Measurements from ENCODE around the gene CCNY. TPM values are rescaled to one million over a fixed set of nuclear protein-coding genes. Genes with fewer than 3 reads are reported as not detected.

The CCNY gene
- total RNA-seq, 1 experiment from 2014 or later = 62.2 TPM

- no peak overlapping the region for H3K9ac ChIP-seq (ENCODE audit: low read length)
- ATAC-seq = no peak
- no peaks in the 10 kb centered on the region for H3K36me3 ChIP-seq (ENCODE audit: control insufficient read depth in 1 of 2, insufficient read depth in 2 of 2, low read length in 2 of 2)
- no peaks in the 10 kb centered on the region for H3K4me1 ChIP-seq (ENCODE audit: control insufficient read depth in 1 of 2, insufficient read depth in 2 of 2, low read length in 2 of 2)
- no peak overlapping the region for H3K4me2 ChIP-seq (ENCODE audit: low read length)
- H3K27me3 ChIP-seq (ENCODE audit: insufficient read depth, low read length) = no peaks in the 10 kb centered on the region
- intact Hi-C loops (cut with micrococcal nuclease) = no loop called here
- POLR2A ChIA-PET = no interaction called here
- no peak overlapping the region for H2AFZ ChIP-seq (ENCODE audit: low read depth, low read length, poor library complexity, severe bottlenecking)
- peaks cover 24% of the 10 kb centered on the region for H3K79me2 ChIP-seq (ENCODE audit: insufficient read depth, low read length)
- no peak overlapping the region for H3K27ac ChIP-seq (ENCODE audit: low read depth, low read length)
- no peaks in the 10 kb centered on the region for H4K20me1 ChIP-seq (ENCODE audit: insufficient read depth)
- no peak for DNase-seq (ENCODE audit: low read depth, low spot score)
- no peaks in the 10 kb centered on the region for H3K9me3 ChIP-seq (ENCODE audit: control insufficient read depth in 1 of 2, insufficient read depth in 1 of 2, low read depth in 1 of 2, low read length in 2 of 2)
- TF ChIP-seq CTCF (IDR thresholded peaks at IDR 0.05 in 2 of 3, conservative IDR thresholded peaks at IDR 0.05 in 1 of 3; ENCODE audit: borderline replicate concordance in 1 of 3, insufficient read depth in 1 of 3, low read depth in 2 of 3, low read length in 2 of 3) = no peak
- TF ChIP-seq FOSL1 (IDR thresholded peaks at IDR 0.05; ENCODE audit: low read depth) = no peak
- TF ChIP-seq TCF7L2 (IDR thresholded peaks at IDR 0.05; ENCODE audit: borderline replicate concordance, extremely low read depth, insufficient read depth, insufficient read length) = no peak
- no peak for TF ChIP-seq RAD21 (IDR thresholded peaks at IDR 0.05; ENCODE audit: low read depth)
- no peak for TF ChIP-seq POLR2AphosphoS5 (IDR thresholded peaks at IDR 0.05; ENCODE audit: low read depth, low read length)
- no peak for TF ChIP-seq ATF3 (IDR thresholded peaks at IDR 0.05)
- H3K4me3 ChIP-seq (replicated peaks in 1 of 2; ENCODE audit: low read depth in 1 of 2, low read length in 2 of 2) = no peak overlapping the region
- BruUV-seq (replicated peaks) = no TSS peak
- CTCF ChIA-PET = no interaction called here
- H3K9me2 ChIP-seq (ENCODE audit: insufficient read depth) = no peaks in the 10 kb centered on the region
- RAD21 ChIA-PET (ENCODE audit: low non-redundant PET in 1 of 2, low total read pairs in 2 of 2, uncharacterized antibody in 2 of 2, unreplicated experiment in 2 of 2) = no interaction called here
These were observed 162.4 kb downstream of the CCNY start for GRCh38 chr10:35498693-35499092.

- BruUV-seq (replicated peaks) = TSS peak; percentile 5
- Histone ChIP-seq H3K4me1 (ENCODE audit: control insufficient read depth in 1 of 2, insufficient read depth in 2 of 2, low read length in 2 of 2) (no peaks in the 10 kb centered on the region), H4K20me1 (ENCODE audit: insufficient read depth) (no peaks in the 10 kb centered on the region), H3K9me3 (ENCODE audit: control insufficient read depth in 1 of 2, insufficient read depth in 1 of 2, low read depth in 1 of 2, low read length in 2 of 2) (no peaks in the 10 kb centered on the region), H3K27me3 (ENCODE audit: insufficient read depth, low read length) (no peaks in the 10 kb centered on the region), H3K4me3 (replicated peaks in 1 of 2; ENCODE audit: low read depth in 1 of 2, low read length in 2 of 2) (no peak overlapping the region), H3K27ac (ENCODE audit: low read depth, low read length) (no peak overlapping the region), H3K36me3 (ENCODE audit: control insufficient read depth in 1 of 2, insufficient read depth in 2 of 2, low read length in 2 of 2) (no peaks in the 10 kb centered on the region), H3K4me2 (ENCODE audit: low read length) (no peak overlapping the region), H3K9ac (ENCODE audit: low read length) (no peak overlapping the region), H3K9me2 (ENCODE audit: insufficient read depth) (no peaks in the 10 kb centered on the region), H3K79me2 (ENCODE audit: insufficient read depth, low read length) (peaks cover 22% of the 10 kb centered on the region), H2AFZ (ENCODE audit: low read depth, low read length, poor library complexity, severe bottlenecking) (no peak overlapping the region)
- POLR2A ChIA-PET = no interaction called here
- TF ChIP-seq RAD21 (IDR thresholded peaks at IDR 0.05; ENCODE audit: low read depth) (0 out of 2 replicates have a peak, but pooled peaks have one; percentile 6), REST (IDR thresholded peaks at IDR 0.05; ENCODE audit: low read depth) (no peak), CTCF (IDR thresholded peaks at IDR 0.05 in 2 of 3, conservative IDR thresholded peaks at IDR 0.05 in 1 of 3; ENCODE audit: borderline replicate concordance in 1 of 3, insufficient read depth in 1 of 3, low read depth in 2 of 3, low read length in 2 of 3) (peak in 2 of 3 experiments; percentile 40 to 41; a peak in 3 of 6 replicates), SRF (IDR thresholded peaks at IDR 0.05; ENCODE audit: low read depth) (no peak)
- ATAC-seq = peak; percentile 58
- no peak for DNase-seq (ENCODE audit: low read depth, low spot score)
- intact Hi-C loops (cut with micrococcal nuclease) = no loop called here
- CTCF ChIA-PET = no interaction called here
- RAD21 ChIA-PET (ENCODE audit: low non-redundant PET in 1 of 2, low total read pairs in 2 of 2, uncharacterized antibody in 2 of 2, unreplicated experiment in 2 of 2) = no interaction called here
These were observed 165.6 kb downstream of the CCNY start for GRCh38 chr10:35501923-35502322.

Data from HCT116 (cell line).